ENCODE results near the gene RGS18. TPM values are rescaled to one million over a fixed set of nuclear protein-coding genes. Genes with fewer than 3 reads are reported as not detected.

Gene RGS18, protein sequence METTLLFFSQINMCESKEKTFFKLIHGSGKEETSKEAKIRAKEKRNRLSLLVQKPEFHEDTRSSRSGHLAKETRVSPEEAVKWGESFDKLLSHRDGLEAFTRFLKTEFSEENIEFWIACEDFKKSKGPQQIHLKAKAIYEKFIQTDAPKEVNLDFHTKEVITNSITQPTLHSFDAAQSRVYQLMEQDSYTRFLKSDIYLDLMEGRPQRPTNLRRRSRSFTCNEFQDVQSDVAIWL
- total RNA-seq (2021) = not detected in 2 replicates
- long read RNA-seq = 0 reads

DNA sequence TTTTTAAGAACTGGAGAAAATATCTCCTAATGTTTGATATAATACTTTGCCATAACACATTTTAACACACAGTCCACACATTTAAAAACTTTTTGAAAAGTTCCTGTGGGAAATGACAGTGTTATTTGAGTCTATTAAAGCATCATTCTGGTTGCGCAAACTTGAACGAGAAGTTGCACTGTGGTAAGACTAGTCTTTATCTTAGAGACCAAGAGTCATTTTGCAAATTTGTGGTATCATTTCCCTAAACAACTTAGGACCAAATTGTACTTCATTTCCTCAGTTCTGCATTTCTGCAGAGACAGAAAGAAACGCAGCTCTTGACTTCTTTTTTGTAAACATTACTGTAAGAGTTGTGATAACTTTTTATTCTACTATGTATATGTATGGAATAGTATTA is at the start of gene RGS18:
TSS of gene RGS18 (plus strand) at position 282 of the 400 bp plus-strand sequence. CDS start 176 bp downstream, outside the sequence.
- no peaks in the 10 kb centered on the region for H3K27me3 Mint-ChIP-seq (ENCODE audit: low read depth)
- H3K4me1 Mint-ChIP-seq = peaks cover 2 to 3% of the 10 kb centered on the region in 2 experiments; a peak in 1 of 4 replicates
- Histone ChIP-seq H2BK15ac (ENCODE audit: low read depth, low read length) (no peak within 1 kb of the TSS), H3K9me3 (ENCODE audit: control insufficient read depth, low read depth, low read length) (no peaks in the 10 kb centered on the region), H2AK5ac (ENCODE audit: insufficient read length, low read length) (no peak within 1 kb of the TSS), H2BK5ac (ENCODE audit: insufficient read length, low read length) (no peak within 1 kb of the TSS), H4K20me1 (ENCODE audit: control insufficient read depth, insufficient read depth, insufficient read length) (no peaks in the 10 kb centered on the region), H3K27me3 (ENCODE audit: insufficient read depth, low read length) (no peaks in the 10 kb centered on the region), H3K79me1 (ENCODE audit: insufficient read depth, low read depth, low read length, poor library complexity, severe bottlenecking) (no peaks in the 10 kb centered on the region), H4K91ac (ENCODE audit: insufficient read length, low read depth, low read length) (no peak within 1 kb of the TSS), H4K5ac (ENCODE audit: insufficient read length, low read depth, low read length) (no peak within 1 kb of the TSS), H3K27ac (ENCODE audit: insufficient read length, low read depth, low read length) (no peak within 1 kb of the TSS), H3K23me2 (ENCODE audit: insufficient read length, low read depth, low read length, poor library complexity, severe bottlenecking) (no peaks in the 10 kb centered on the region), H3K18ac (ENCODE audit: insufficient read length, low read depth, low read length) (no peak within 1 kb of the TSS), H3K79me2 (ENCODE audit: insufficient read depth, low read length) (no peaks in the 10 kb centered on the region), H3K4me1 (ENCODE audit: insufficient read depth, low read length) (no peaks in the 10 kb centered on the region), H3K4ac (ENCODE audit: low read depth, low read length) (no peak within 1 kb of the TSS), H3K9ac (ENCODE audit: extremely low read depth, insufficient read length, low read length) (no peak within 1 kb of the TSS), H3K56ac (ENCODE audit: insufficient read length, low read depth, low read length) (no peak within 1 kb of the TSS), H3K14ac (ENCODE audit: insufficient read depth, low read length) (no peak within 1 kb of the TSS), H3K4me2 (ENCODE audit: insufficient read depth, insufficient read length, low read length) (no peak within 1 kb of the TSS), H2BK120ac (ENCODE audit: low read depth, low read length, poor library complexity, severe bottlenecking) (no peak within 1 kb of the TSS), H4K8ac (replicated peaks; ENCODE audit: insufficient read length, low read depth, low read length) (no peak within 1 kb of the TSS), H3K23ac (ENCODE audit: insufficient read length, low read depth, low read length) (no peak within 1 kb of the TSS), H3T11ph (ENCODE audit: low read length) (no peak within 1 kb of the TSS), H2BK20ac (ENCODE audit: low read depth, low read length, poor library complexity, severe bottlenecking) (no peak within 1 kb of the TSS), H2BK12ac (ENCODE audit: insufficient read length, low read depth, low read length) (no peak within 1 kb of the TSS), H2AFZ (ENCODE audit: low read length) (no peak within 1 kb of the TSS)
- TF ChIP-seq, protein P1, sequence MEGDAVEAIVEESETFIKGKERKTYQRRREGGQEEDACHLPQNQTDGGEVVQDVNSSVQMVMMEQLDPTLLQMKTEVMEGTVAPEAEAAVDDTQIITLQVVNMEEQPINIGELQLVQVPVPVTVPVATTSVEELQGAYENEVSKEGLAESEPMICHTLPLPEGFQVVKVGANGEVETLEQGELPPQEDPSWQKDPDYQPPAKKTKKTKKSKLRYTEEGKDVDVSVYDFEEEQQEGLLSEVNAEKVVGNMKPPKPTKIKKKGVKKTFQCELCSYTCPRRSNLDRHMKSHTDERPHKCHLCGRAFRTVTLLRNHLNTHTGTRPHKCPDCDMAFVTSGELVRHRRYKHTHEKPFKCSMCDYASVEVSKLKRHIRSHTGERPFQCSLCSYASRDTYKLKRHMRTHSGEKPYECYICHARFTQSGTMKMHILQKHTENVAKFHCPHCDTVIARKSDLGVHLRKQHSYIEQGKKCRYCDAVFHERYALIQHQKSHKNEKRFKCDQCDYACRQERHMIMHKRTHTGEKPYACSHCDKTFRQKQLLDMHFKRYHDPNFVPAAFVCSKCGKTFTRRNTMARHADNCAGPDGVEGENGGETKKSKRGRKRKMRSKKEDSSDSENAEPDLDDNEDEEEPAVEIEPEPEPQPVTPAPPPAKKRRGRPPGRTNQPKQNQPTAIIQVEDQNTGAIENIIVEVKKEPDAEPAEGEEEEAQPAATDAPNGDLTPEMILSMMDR (conservative IDR thresholded peaks at IDR 0.05) = no peak
- H3K27ac Mint-ChIP-seq = no peak within 1 kb of the TSS; a peak in 1 of 7 replicates
- WGBS (ENCODE audit: extremely low coverage, insufficient read length, low lambda C conversion rate) = no CpG with 5 or more reads among the region's 3 CpGs
- no peak within 1 kb of the TSS for H3K4me3 Mint-ChIP-seq
- peaks cover 0 to 5% (median 0%) of the 10 kb centered on the region in 3 experiments; a peak in 2 of 7 replicates for H3K36me3 Mint-ChIP-seq (ENCODE audit: insufficient read depth in 1 of 3, low read depth in 3 of 3)
- 0 out of 5 replicates have a peak, but pooled peaks cover 0 to 2% of the 10 kb centered on the region in 2 experiments for H3K9me3 Mint-ChIP-seq
- no peak for DNase-seq

All from H9 (cell line).